Natural killer cell treated with Interleukin-12 subunit alpha and Interleukin-12 subunit beta and Interleukin-15 and Interleukin-18, amount 100 ng/mL, for 72 hours (primary cell): Measurements from ENCODE around the gene TRPM2. TPM values are rescaled to one million over a fixed set of nuclear protein-coding genes. Genes with fewer than 3 reads are reported as not detected.
"Not testable (repeated sequence)": the region's sequence is repeated elsewhere in the genome, so short reads cannot be mapped to it uniquely, and the experiment has no call there.

Experiments
- ATAC-seq, 2 donors: fragments of 150-1000 bp; cut with Tn5 transposase in 1 of 2; sonication (Bioruptor Pico), chemical (Tn5 transposase) in 1 of 2; 2 replicates each; pipeline ENCODE4 v1.10.0; 2021
- DNase-seq: peaks from one replicate; pipeline ENCODE4 v3.0.0; 2022; ENCODE audit warnings: low spot score
- H3K27ac Mint-ChIP-seq, 2 donors: 1 replicate in 1 of 2; 2 replicates in 1 of 2; pipeline ENCODE4 v1.8.0; 2022; ENCODE audit warnings: mixed read lengths in 2 of 2, mild to moderate bottlenecking in 1 of 2, moderate library complexity in 1 of 2
- H3K27me3 Mint-ChIP-seq, 2 donors: 1 replicate in 1 of 2; 2 replicates in 1 of 2; pipeline ENCODE4 v1.8.0; 2022; ENCODE audit warnings: mixed read lengths in 2 of 2
- H3K36me3 Mint-ChIP-seq: one replicate; pipeline ENCODE4 v1.8.0; 2022; ENCODE audit warnings: mixed read lengths
- H3K4me1 Mint-ChIP-seq, 2 donors: 1 replicate in 1 of 2; 2 replicates in 1 of 2; pipeline ENCODE4 v1.8.0; 2022; ENCODE audit warnings: low read depth in 2 of 2, mixed read lengths in 2 of 2, mild to moderate bottlenecking in 1 of 2
- H3K4me3 Mint-ChIP-seq: one replicate; pipeline ENCODE4 v1.8.0; 2022; ENCODE audit warnings: mixed read lengths
- H3K9me3 Mint-ChIP-seq: 2 replicates; pipeline ENCODE4 v1.8.0; 2022; ENCODE audit warnings: mixed read lengths
- total RNA-seq, 2 donors: library from RNA; stranded (reverse); gene quantifications; one replicate each; pipeline ENCODE4 v1.2.3, GENCODE V29; 2022

Gene TRPM2
- total RNA-seq, 2 donors from 2014 or later = 14.7 to 15.8 TPM

DNA sequence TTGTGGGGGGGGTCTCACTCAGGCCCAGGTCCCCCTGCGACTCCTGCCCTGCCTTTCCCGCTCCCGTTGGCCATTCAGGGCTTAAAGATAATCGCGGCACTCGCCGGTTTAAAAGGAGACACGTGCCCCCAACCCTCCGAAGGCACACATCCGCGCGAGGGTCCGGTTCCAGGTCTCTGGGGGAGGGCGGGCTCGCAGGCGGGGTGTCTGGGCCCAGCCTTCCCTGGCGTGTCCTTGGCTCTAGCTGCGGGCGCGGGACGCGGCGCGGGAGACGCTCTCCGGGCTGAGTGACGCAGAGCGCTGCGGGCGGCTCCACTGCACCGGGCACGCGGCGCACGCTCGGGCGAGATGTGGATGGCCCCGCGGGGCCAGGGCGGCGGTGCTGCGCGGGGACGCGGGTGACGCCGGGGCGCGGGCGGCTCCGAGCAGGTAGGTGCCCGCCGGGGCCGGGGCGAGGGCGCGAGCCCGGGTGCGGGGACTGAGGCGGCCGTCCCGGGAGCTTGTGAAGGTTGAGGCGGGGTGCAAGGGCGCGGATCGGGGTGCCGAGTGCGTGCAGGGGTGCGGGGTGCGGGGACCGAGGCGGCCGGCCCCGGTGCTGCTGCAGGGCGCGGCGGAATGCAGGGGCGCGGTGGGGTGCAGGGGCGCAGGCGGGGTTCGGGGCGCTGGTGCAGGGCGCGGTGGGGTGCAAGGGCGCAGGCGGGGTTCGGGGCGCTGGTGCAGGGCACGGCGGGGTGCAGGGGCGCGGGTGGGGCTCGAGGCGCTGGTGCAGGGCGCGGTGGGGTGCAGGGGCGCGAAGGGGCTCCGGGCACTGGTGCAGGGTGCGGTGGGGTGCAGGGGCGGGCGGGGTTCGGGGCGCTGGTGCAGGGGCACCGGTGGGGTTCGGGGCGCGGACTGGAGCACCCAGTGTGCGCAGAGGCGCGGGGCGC is 3.3 kb upstream of the TRPM2 start:
- Mint-ChIP-seq H3K4me1 (peaks cover 32 to 33% of the 10 kb centered on the region in 2 donors), H3K9me3 (no peaks in the 10 kb centered on the region), H3K27me3 (peaks cover 0 to 2% of the 10 kb centered on the region in 2 donors), H3K27ac (no peak overlapping the region), H3K4me3 (no peak overlapping the region), H3K36me3 (no peaks in the 10 kb centered on the region)
- no peak for DNase-seq
- ATAC-seq = no peak

DNA sequence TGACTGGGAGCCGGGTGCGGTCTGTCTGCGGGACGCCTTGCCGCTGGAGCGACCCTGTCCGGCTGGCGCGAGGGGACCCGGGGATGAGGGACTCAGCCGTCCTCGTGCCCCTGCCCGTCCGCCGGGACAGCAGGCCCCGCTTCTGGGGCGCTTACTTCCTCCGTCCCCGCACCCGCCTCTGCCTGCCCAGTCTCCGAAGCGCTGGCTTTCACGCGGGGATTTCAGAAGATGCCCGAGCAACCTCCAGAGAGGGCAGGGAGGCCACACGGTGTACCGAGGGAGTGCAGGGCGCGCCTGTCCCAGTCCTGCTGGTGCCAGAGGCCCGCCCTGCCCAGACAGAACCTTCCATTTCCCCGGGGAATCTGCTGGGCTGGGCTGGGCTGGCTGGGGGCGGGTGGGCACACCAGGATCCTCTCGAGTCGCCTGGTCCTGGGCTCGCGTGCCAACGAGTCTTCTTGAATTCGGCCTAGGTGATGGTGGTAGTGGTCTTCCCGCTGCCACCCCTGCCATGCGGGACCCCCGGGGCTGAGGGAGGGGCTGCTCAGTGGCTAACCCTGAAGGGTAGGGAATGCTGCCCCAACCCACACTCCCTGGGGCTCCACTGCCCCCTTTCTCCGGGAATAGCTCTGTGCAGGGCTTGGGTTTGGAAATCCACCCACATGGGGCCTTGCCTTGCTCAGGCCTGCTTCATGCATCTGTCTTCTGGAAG is 2.5 kb upstream of the TRPM2 start:
- DNase-seq (no peak), ATAC-seq (no peak)
- Mint-ChIP-seq H3K27ac (no peak overlapping the region), H3K4me3 (no peak overlapping the region), H3K4me1 (peaks cover 38 to 39% of the 10 kb centered on the region in 2 donors), H3K36me3 (peaks cover 4% of the 10 kb centered on the region), H3K27me3 (peaks cover 0 to 2% of the 10 kb centered on the region in 2 donors), H3K9me3 (no peaks in the 10 kb centered on the region)

DNA sequence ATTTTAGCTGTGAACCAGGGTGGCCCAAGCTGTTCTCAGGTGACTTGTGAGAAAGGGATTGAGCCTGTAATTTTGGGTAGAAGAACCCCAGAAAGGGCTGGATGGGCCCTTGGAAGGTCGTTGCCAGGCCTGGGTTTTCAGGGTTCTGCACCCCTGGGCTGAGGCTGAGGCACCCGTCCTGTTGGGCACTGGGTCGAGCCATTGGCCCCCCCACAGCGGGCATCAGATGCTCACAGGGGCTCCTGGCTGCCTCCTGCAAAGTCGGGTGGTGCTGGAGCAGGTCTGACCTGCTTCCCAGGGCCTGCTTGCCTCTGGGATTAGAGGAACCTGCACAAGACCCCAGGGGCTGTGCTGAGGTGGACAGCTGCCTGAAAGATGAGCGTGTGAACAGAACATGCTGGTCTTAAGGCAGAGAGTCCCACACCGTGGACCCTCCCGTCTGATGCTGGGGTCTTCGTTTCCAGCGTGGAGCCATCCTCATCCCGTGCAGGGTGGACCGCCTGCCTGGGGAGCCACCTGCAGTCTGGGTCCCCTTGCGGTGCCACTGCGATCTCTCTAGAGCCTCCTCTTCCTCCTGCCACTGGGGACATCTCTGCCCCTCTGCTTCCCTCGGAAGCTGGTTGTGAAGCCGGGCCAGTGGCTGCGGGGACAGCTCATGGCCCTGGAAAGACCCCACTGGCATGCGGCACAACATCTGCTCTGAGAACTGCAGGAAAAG is 1.7 kb upstream of the TRPM2 start:
- H3K36me3 Mint-ChIP-seq = peaks cover 4% of the 10 kb centered on the region
- H3K27ac Mint-ChIP-seq = peak overlapping the region; percentile 87 to 91
- ATAC-seq = no peak
- H3K4me1 Mint-ChIP-seq = peaks cover 38 to 45% of the 10 kb centered on the region in 2 donors
- peaks cover 0 to 2% of the 10 kb centered on the region in 2 donors for H3K27me3 Mint-ChIP-seq
- no peak overlapping the region for H3K4me3 Mint-ChIP-seq
- no peak for DNase-seq
- H3K9me3 Mint-ChIP-seq = no peaks in the 10 kb centered on the region

DNA sequence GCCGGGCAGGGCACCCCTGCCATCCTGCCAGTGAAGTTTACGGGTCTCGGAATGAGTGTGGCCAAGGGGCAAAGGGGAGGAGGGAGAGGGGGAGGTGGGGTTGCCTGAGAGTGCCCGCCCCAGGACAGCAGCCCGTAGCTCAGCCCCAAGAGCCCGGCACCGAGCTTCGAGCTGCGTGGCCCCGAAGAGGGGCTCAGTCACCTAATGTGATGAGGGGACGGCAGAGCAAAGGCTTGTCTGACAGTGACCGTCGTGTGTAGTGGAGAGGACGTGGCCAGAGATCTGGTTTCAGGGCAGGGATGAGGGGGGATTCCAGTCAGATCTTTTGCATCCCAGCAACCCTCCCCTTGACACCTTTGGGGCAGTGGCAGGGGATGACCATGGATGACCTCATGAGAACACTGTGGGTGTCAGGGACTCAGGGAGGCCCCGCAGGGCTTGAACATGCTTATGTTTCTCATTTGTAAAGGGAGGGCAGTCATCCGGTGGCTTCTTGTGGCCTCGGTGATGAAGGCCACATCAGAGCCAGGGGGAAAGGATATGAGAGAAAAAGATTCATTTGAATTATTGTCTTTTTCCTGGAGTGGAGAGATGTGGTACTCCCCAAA is 1.1 kb upstream of the TRPM2 start:
- peaks cover 38 to 49% of the 10 kb centered on the region in 2 donors for H3K4me1 Mint-ChIP-seq
- ATAC-seq = peak; percentile 69 to 78
- peak; percentile 77 for DNase-seq

DNA sequence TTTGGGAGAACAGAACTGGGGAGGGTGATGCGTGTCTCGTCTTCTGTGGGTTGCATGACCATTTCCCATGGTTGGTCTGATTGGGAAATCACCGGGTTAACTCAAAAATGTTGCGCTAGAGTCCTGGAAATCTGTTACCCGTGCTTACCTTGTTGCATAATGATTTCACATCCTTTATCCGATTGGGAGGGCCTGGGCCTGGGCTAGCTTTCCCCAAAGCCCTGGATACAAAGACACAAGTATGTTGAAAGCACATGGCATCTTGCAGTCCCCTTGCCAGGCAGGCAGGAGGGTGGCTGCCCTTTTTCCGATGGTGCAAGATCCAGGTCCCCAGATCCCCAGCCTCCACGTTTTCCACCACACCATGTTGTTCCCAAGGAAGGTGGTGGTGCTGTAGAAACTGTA is 582 bp downstream of the TRPM2 start:
- H3K27ac Mint-ChIP-seq = peak overlapping the region; percentile 87 to 91
- peaks cover 0 to 2% of the 10 kb centered on the region in 2 donors for H3K27me3 Mint-ChIP-seq
- H3K36me3 Mint-ChIP-seq = peaks cover 4% of the 10 kb centered on the region
- DNase-seq = no peak
- ATAC-seq = peak; percentile 2 to 28
- no peaks in the 10 kb centered on the region for H3K9me3 Mint-ChIP-seq
- peak overlapping the region; percentile 87 for H3K4me3 Mint-ChIP-seq
- peaks cover 38 to 54% of the 10 kb centered on the region in 2 donors for H3K4me1 Mint-ChIP-seq

More for the DNA sequence above, 1.1 kb upstream of the TRPM2 start:
- Mint-ChIP-seq H3K4me3 (peak overlapping the region; percentile 87), H3K27ac (peak overlapping the region; percentile 87 to 91), H3K27me3 (peaks cover 0 to 2% of the 10 kb centered on the region in 2 donors), H3K36me3 (peaks cover 4% of the 10 kb centered on the region), H3K9me3 (no peaks in the 10 kb centered on the region)

DNA sequence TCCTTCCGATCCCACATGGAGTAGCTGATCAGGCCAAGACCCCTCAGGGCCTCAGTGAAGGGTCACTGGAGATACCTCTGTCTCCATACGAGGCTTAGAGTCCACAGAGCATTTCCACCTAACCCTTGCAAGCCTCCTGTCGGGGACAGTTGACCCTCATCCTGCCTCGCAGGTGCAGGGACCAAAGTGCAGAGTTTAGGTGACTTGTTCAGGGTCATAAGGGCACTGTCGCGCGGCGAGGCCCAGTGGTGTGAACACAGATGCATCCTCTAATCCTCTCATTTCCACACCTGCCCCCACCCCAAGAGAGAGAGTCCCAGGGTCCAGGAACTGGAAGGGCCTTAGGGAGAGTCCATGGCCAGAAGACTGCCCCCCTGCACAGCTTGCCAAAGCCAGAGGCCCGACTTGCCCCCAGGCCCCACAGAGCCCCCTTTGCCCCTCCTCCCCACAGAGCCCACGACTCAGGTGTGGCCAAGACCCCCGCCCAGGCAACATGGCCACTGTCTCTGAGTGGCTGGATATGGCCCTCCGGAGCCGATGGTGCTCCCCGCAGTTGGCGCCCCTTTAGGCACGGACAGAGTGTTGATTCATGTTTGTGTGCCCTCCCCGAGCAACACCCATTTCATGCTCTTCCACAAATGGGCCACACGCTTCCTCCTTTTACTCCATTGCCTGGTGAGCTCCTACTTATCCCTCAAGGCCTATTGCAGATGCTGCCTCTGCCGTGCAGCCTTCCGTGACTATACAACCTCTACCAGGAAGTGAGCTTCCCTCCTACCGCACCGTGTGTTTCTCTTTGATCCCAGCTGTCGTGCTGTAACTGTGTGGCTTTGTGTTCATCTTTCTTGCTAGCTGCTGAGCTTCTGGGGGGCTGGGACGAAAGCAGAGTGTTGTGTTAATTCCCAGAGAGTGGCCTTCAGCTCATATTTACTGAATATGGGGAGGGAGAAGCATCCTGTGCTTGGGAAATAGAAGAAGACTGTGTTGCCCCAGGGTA is 1.7 kb downstream of the TRPM2 start:
- ATAC-seq = no peak
- peaks cover 4% of the 10 kb centered on the region for H3K36me3 Mint-ChIP-seq
- no peak for DNase-seq
- H3K27me3 Mint-ChIP-seq = no peaks in the 10 kb centered on the region
- H3K27ac Mint-ChIP-seq = peak overlapping the region; percentile 87 to 91
- peaks cover 38 to 56% of the 10 kb centered on the region in 2 donors for H3K4me1 Mint-ChIP-seq
- no peaks in the 10 kb centered on the region for H3K9me3 Mint-ChIP-seq
- H3K4me3 Mint-ChIP-seq = peak overlapping the region; percentile 87

DNA sequence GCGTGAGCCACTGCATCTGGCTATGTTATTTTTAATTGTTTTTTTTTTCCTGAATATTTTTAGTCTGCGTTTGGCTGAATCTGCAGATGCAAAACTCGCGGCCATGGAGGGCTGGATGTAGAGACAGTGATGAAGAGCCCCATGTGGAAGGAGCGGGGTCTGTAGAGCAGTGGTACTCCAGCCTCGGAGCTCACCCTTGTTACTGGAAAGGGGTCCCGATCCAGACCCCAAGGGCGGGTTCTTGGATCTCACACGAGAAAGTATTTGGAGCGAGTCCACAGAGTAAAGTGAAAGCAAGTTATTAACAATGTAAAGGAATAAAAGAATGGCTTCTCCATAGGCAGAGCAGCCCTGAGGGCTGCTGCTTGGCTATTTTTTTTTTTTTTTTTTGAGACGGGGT is 2.7 kb downstream of the TRPM2 start:
- H3K4me1 Mint-ChIP-seq = peaks cover 38 to 57% of the 10 kb centered on the region in 2 donors
- no peaks in the 10 kb centered on the region for H3K27me3 Mint-ChIP-seq
- DNase-seq (no peak), ATAC-seq (no peak)
- H3K27ac Mint-ChIP-seq = peak overlapping the region; percentile 44 to 86
- H3K4me3 Mint-ChIP-seq = peak overlapping the region; percentile 5
- H3K9me3 Mint-ChIP-seq = no peaks in the 10 kb centered on the region
- H3K36me3 Mint-ChIP-seq = peaks cover 4% of the 10 kb centered on the region

DNA sequence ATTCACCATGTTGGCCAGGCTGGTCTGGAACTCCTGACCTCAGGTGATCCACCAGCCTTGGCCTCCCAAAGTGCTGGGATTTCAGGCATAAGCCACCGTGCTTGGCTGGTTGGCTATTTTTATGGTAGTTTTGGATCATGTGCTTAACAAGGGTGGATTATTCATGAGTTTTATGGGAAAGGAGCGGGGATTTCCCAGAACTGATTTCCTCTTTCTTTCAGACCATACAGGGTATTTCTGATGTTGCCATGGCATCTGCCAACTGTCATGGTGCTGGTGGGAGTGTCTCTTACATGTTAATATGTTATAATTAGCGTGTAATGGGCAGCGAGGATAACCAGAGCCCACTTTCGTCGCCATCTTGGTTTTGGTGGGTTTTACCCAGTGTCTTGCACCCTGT is 3.2 kb downstream of the TRPM2 start:
- H3K27ac Mint-ChIP-seq = peak overlapping the region; percentile 44 to 86
- ATAC-seq = no peak
- no peak for DNase-seq
- peak overlapping the region; percentile 5 for H3K4me3 Mint-ChIP-seq
- H3K36me3 Mint-ChIP-seq = peaks cover 4% of the 10 kb centered on the region
- H3K9me3 Mint-ChIP-seq = no peaks in the 10 kb centered on the region
- H3K4me1 Mint-ChIP-seq = peaks cover 38 to 57% of the 10 kb centered on the region in 2 donors
- no peaks in the 10 kb centered on the region for H3K27me3 Mint-ChIP-seq

DNA sequence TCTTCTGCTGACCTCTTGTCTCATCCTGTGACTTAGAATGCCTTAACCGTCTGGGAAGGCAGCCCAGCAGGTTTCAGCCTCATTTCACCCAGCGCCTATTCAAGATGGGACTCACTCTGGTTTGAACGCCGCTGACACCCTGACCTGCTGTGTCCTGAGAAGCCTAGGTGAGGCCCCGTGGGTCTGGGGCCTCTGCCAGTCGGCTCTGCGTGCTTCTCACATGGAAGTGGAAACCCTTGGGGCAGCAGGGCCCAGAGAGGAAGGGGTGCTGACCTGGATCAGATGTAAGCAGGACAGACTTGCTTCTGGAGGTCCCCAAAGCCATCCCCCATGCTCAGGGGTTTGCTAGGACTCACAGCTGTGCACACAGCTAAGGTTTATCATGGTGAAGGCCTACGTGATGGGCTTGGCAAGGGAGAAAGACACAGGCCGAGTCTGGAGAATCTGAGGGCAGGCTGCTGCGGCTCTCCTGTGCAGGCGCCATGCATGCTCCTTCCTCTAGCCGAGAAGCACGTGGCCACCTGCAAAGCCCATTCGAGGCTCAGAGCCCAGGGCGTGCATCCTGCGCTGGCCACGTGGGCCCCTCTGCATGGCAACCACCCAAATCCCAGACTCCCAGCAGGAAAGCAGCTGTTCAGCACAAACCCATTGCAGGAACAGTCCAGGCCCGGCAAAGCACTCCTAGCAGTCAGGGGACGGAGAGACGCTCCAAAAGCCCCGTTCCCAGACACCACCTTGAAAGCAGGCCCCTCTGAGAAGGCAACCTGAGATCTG is 3.8 kb downstream of the TRPM2 start:
- Mint-ChIP-seq H3K36me3 (peaks cover 4% of the 10 kb centered on the region), H3K4me1 (peaks cover 33 to 52% of the 10 kb centered on the region in 2 donors), H3K27ac (peak overlapping the region; percentile 44 to 86), H3K27me3 (no peaks in the 10 kb centered on the region), H3K9me3 (no peaks in the 10 kb centered on the region), H3K4me3 (no peak overlapping the region)
- DNase-seq (no peak), ATAC-seq (no peak)

DNA sequence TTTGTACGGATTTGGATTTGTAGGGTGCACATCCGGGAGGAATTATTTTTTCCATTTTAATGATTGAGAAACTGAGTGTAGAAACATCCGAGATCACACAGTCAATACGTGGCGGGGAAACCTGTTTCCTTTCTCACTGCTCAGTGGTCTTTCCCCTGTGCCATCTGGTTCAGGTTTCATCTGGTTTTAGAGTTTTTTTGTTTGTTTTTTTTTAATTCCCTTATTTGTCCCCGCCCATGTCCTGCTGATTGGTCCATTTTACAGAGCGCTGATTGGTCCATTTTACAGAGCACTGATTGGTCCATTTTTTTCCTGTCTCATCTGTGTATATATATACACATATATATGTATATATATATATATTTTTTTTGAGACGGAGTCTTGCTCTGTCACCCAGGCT is 6.0 kb downstream of the TRPM2 start:
- ATAC-seq = no peak
- Mint-ChIP-seq H3K27ac (no peak overlapping the region), H3K9me3 (peaks cover 5% of the 10 kb centered on the region), H3K4me3 (no peak overlapping the region), H3K4me1 (peaks cover 12 to 40% of the 10 kb centered on the region in 2 donors), H3K27me3 (no peaks in the 10 kb centered on the region), H3K36me3 (peaks cover 12% of the 10 kb centered on the region)
- DNase-seq = no peak

DNA sequence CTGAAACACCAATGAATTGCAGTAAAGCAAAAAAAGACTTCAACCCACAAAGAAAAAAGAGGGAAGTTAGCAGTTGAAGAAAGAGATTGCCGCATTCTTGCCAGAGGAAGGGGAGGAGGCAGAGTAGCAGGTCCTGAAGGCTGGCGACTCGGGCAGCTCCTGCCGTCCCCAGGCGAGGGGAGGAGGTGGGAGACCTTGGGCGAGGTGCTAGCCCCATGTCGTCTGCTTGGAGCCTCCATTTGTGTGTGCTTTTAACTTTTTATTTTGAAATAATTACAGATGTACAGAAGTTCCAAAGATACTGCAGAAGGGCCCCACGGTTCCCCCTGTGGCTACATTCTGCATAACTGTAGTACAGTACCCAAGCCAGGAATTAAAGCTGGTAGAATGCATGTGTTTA is 6.7 kb downstream of the TRPM2 start:
- H3K4me3 Mint-ChIP-seq = no peak overlapping the region
- peak overlapping the region in 1 of 2 donors; percentile 74 for H3K27ac Mint-ChIP-seq
- H3K36me3 Mint-ChIP-seq = peaks cover 12% of the 10 kb centered on the region
- no peak for ATAC-seq
- H3K27me3 Mint-ChIP-seq = no peaks in the 10 kb centered on the region
- peaks cover 5% of the 10 kb centered on the region for H3K9me3 Mint-ChIP-seq
- peaks cover 6 to 35% of the 10 kb centered on the region in 2 donors for H3K4me1 Mint-ChIP-seq
- no peak for DNase-seq

DNA sequence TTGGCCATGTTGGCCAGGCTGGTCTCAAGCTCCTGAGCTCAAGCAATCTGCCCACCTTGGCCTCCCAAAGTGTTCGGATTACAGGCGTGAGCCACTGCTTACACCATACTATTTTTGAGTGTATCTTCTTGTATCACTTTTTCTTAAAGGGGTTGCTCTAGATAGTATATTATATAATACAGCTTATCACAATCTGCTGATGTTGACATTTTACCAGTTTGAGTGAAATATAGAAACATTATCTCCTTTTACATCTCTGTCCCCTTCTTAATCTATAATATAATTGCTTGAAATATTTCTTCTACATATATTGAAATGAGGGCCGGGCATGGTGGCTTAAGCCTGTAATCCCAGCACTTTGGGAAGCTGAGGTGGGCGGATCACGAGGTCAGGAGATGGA is 8.5 kb downstream of the TRPM2 start:
- not testable (repeated sequence) for H3K9me3 Mint-ChIP-seq, H3K36me3 Mint-ChIP-seq, ATAC-seq, H3K27ac Mint-ChIP-seq, DNase-seq, H3K27me3 Mint-ChIP-seq, H3K4me3 Mint-ChIP-seq
- H3K4me1 Mint-ChIP-seq = peaks cover 0 to 21% of the 10 kb centered on the region in 2 donors
